HG03520 (cell line): Measurements from ENCODE around the gene SLC28A3.

ENCODE experiments used
- ATAC-seq: cut with Tn5 transposase; IDR thresholded peaks from one replicate; pipeline ENCODE4 v1.9.1; 2021; ENCODE audit warnings: mild to moderate bottlenecking, moderate library complexity; ENCODE audit not compliant: unreplicated experiment

The SLC28A3 gene

GRCh38 chr9:84343111-84343521 is 2.6 kb upstream of the SLC28A3 start:
- no peak for ATAC-seq

- ATAC-seq, result no peak
Observed at GRCh38 chr9:84339962-84340361, 596 bp downstream of the SLC28A3 start.

- ATAC-seq, result no peak
Observed at GRCh38 chr9:84339503-84339902, 1.1 kb downstream of the SLC28A3 start.

GRCh38 chr9:84338792-84339191 is 1.8 kb downstream of the SLC28A3 start:
- no peak for ATAC-seq

- ATAC-seq, result no peak
Observed at GRCh38 chr9:84337252-84337651, 3.3 kb downstream of the SLC28A3 start.

GRCh38 chr9:84331119-84331809 is 9.3 kb downstream of the SLC28A3 start:
- ATAC-seq, result no peak

GRCh38 chr9:84330246-84330645 is 10.3 kb downstream of the SLC28A3 start:
- ATAC-seq, result no peak

GRCh38 chr9:84327184-84327583 is 13.4 kb downstream of the SLC28A3 start:
- no peak for ATAC-seq

GRCh38 chr9:84325347-84325973 is 15.1 kb downstream of the SLC28A3 start:
- ATAC-seq, result no peak

- no peak for ATAC-seq
Observed at GRCh38 chr9:84324811-84325210, 15.7 kb downstream of the SLC28A3 start.

GRCh38 chr9:84323858-84324257 is 16.7 kb downstream of the SLC28A3 start:
- ATAC-seq, result no peak

GRCh38 chr9:84322828-84323227 is 17.7 kb downstream of the SLC28A3 start:
- no peak for ATAC-seq

- no peak for ATAC-seq
Observed at GRCh38 chr9:84320231-84320630, 20.3 kb downstream of the SLC28A3 start.

- ATAC-seq, result no peak
Observed at GRCh38 chr9:84319632-84320031, 20.9 kb downstream of the SLC28A3 start.

- no peak for ATAC-seq
Observed at GRCh38 chr9:84318981-84319380, 21.6 kb downstream of the SLC28A3 start.

GRCh38 chr9:84317563-84317962 is 23.0 kb downstream of the SLC28A3 start:
- ATAC-seq, result no peak

- no peak for ATAC-seq
Observed at GRCh38 chr9:84315278-84315877, 25.2 kb downstream of the SLC28A3 start.

- ATAC-seq, result no peak
Observed at GRCh38 chr9:84314306-84314705, 26.3 kb downstream of the SLC28A3 start.

GRCh38 chr9:84310883-84311282 is 29.7 kb downstream of the SLC28A3 start:
- ATAC-seq, result no peak

- ATAC-seq, result no peak
Observed at GRCh38 chr9:84305497-84306131, 34.9 kb downstream of the SLC28A3 start.

GRCh38 chr9:84304166-84304565 is 36.4 kb downstream of the SLC28A3 start:
- no peak for ATAC-seq

GRCh38 chr9:84303061-84303460 is 37.5 kb downstream of the SLC28A3 start:
- ATAC-seq, result no peak
